Stimulated activated CD4-positive, alpha-beta T cell treated with anti-CD3 and anti-CD28 coated beads, TNF-alpha, amount 100 ng/mL, for 48 hours (primary cell): ENCODE data around the gene GDA.
"Not testable (repeated sequence)": the region's sequence is repeated elsewhere in the genome, so short reads cannot be mapped to it uniquely, and the experiment has no call there.

Source experiments
- DNase-seq, 3 donors: peaks; one replicate each; pipeline ENCODE4 v3.0.0-alpha.2; 2020; ENCODE audit warnings: low read depth in 3 of 3

GDA gene

GRCh38 chr9:72207278-72207677, 58.0 kb downstream of the GDA start:
- no peak for DNase-seq

- DNase-seq = no peak
Measured at GRCh38 chr9:72210522-72210921, 61.3 kb downstream of the GDA start.

GRCh38 chr9:72211047-72211446, 61.8 kb downstream of the GDA start:
- DNase-seq = no peak

GRCh38 chr9:72213906-72214305, 64.7 kb downstream of the GDA start:
- no peak for DNase-seq

GRCh38 chr9:72217306-72217842, 68.1 kb downstream of the GDA start:
- DNase-seq = no peak

- no peak for DNase-seq
Measured at GRCh38 chr9:72220589-72220988, 71.3 kb downstream of the GDA start.

GRCh38 chr9:72226146-72226812, 77.0 kb downstream of the GDA start:
- no peak for DNase-seq

- no peak for DNase-seq
Measured at GRCh38 chr9:72228282-72228681, 79.0 kb downstream of the GDA start.

- no peak for DNase-seq
Measured at GRCh38 chr9:72232778-72233177, 83.5 kb downstream of the GDA start.

GRCh38 chr9:72247549-72247948, 98.3 kb downstream of the GDA start:
- DNase-seq = no peak

GRCh38 chr9:72251589-72251988, 102.3 kb downstream of the GDA start:
- no peak for DNase-seq

- DNase-seq = no peak
Measured at GRCh38 chr9:72254901-72255545, 105.8 kb downstream of the GDA start.

- DNase-seq = no peak
Measured at GRCh38 chr9:72255569-72255968, 106.3 kb downstream of the GDA start.

- DNase-seq = no peak
Measured at GRCh38 chr9:72256931-72257330, 107.7 kb downstream of the GDA start.

- DNase-seq = no peak
Measured at GRCh38 chr9:72257814-72258213, 108.6 kb downstream of the GDA start.

GRCh38 chr9:72262063-72262462, 112.8 kb downstream of the GDA start:
- DNase-seq = no peak

GRCh38 chr9:72263572-72263971, 114.3 kb downstream of the GDA start:
- no peak for DNase-seq

- DNase-seq = no peak
Measured at GRCh38 chr9:72268961-72269360, 119.7 kb downstream of the GDA start.

- DNase-seq = not testable (repeated sequence)
Measured at GRCh38 chr9:72270359-72270758, 121.1 kb downstream of the GDA start.

- peak in 2 of 3 donors; percentile 27 to 31 for DNase-seq
Measured at GRCh38 chr9:72271613-72272478, 122.6 kb downstream of the GDA start.

GRCh38 chr9:72274441-72274840, 125.2 kb downstream of the GDA start:
- DNase-seq = no peak

- no peak for DNase-seq
Measured at GRCh38 chr9:72274916-72275315, 125.7 kb downstream of the GDA start.
